Measurements from ENCODE around the gene DOCK9. TPM values are rescaled to one million over a fixed set of nuclear protein-coding genes. Genes with fewer than 3 reads are reported as not detected.

DOCK9 gene
- total and polyA plus RNA-seq, 2 donors (not counting 1 experiment from before 2014, with no cell fraction given), result 18.2 TPM

GRCh38 chr13:98965325-98965724 is 12.5 kb downstream of the DOCK9 start:
- Histone ChIP-seq H4K20me1 (ENCODE audit: control insufficient read depth, extremely low read depth, insufficient read depth, low read length) (no peaks in the 10 kb centered on the region), H3K4me3 (replicated peaks in 1 of 4; ENCODE audit: control extremely low read depth in 1 of 4, insufficient read depth in 1 of 4, low read depth in 3 of 4, low read length in 4 of 4) (no peak overlapping the region), H3K9ac (ENCODE audit: insufficient read depth, low read length) (no peak overlapping the region), H3K36me3 (ENCODE audit: control insufficient read depth, insufficient read depth, low read length) (no peaks in the 10 kb centered on the region), H3K9me3 (ENCODE audit: control insufficient read depth, insufficient read depth, low read depth, low read length) (no peaks in the 10 kb centered on the region), H3K27me3 (ENCODE audit: control insufficient read depth, insufficient read depth, low read length) (no peaks in the 10 kb centered on the region), H3K4me1 (ENCODE audit: control insufficient read depth, extremely low read depth, insufficient read depth, low read length) (no peaks in the 10 kb centered on the region), H2AFZ (ENCODE audit: low read length) (no peak overlapping the region), H3K4me2 (ENCODE audit: extremely low read depth, insufficient read depth, low read length) (no peak overlapping the region), H3K79me2 (ENCODE audit: control insufficient read depth, insufficient read depth, low read length) (no peaks in the 10 kb centered on the region), H3K27ac (ENCODE audit: insufficient read depth, low read length) (no peak overlapping the region)
- DNase-seq (ENCODE audit: low read depth in 2 of 2), result no peak
- no peak for TF ChIP-seq EZH2 (IDR thresholded peaks at IDR 0.05; ENCODE audit: low read length, missing control alignments)
- no peak for TF ChIP-seq CTCF (conservative IDR thresholded peaks at IDR 0.05 in 1 of 2, IDR thresholded peaks at IDR 0.05 in 1 of 2; ENCODE audit: low read depth in 1 of 2, low read length in 2 of 2)

- Histone ChIP-seq H3K79me2 (ENCODE audit: control insufficient read depth, insufficient read depth, low read length) (no peaks in the 10 kb centered on the region), H3K36me3 (ENCODE audit: control insufficient read depth, insufficient read depth, low read length) (no peaks in the 10 kb centered on the region), H3K4me2 (ENCODE audit: extremely low read depth, insufficient read depth, low read length) (no peak overlapping the region), H3K4me1 (ENCODE audit: control insufficient read depth, extremely low read depth, insufficient read depth, low read length) (no peaks in the 10 kb centered on the region), H3K27me3 (ENCODE audit: control insufficient read depth, insufficient read depth, low read length) (no peaks in the 10 kb centered on the region), H3K4me3 (replicated peaks in 1 of 4; ENCODE audit: control extremely low read depth in 1 of 4, insufficient read depth in 1 of 4, low read depth in 3 of 4, low read length in 4 of 4) (no peak overlapping the region), H2AFZ (ENCODE audit: low read length) (no peak overlapping the region), H3K9ac (ENCODE audit: insufficient read depth, low read length) (no peak overlapping the region), H3K9me3 (ENCODE audit: control insufficient read depth, insufficient read depth, low read depth, low read length) (no peaks in the 10 kb centered on the region), H3K27ac (ENCODE audit: insufficient read depth, low read length) (no peak overlapping the region), H4K20me1 (ENCODE audit: control insufficient read depth, extremely low read depth, insufficient read depth, low read length) (no peaks in the 10 kb centered on the region)
- TF ChIP-seq EZH2 (IDR thresholded peaks at IDR 0.05; ENCODE audit: low read length, missing control alignments) (no peak), CTCF (conservative IDR thresholded peaks at IDR 0.05 in 1 of 2, IDR thresholded peaks at IDR 0.05 in 1 of 2; ENCODE audit: low read depth in 1 of 2, low read length in 2 of 2) (no peak)
- DNase-seq (ENCODE audit: low read depth in 2 of 2), result no peak
Observed at GRCh38 chr13:98963917-98964316, 13.9 kb downstream of the DOCK9 start.

- no peak for DNase-seq (ENCODE audit: low read depth in 2 of 2)
- H3K36me3 ChIP-seq (ENCODE audit: control insufficient read depth, insufficient read depth, low read length), result no peaks in the 10 kb centered on the region
- no peak overlapping the region for H3K4me3 ChIP-seq (replicated peaks in 1 of 4; ENCODE audit: control extremely low read depth in 1 of 4, insufficient read depth in 1 of 4, low read depth in 3 of 4, low read length in 4 of 4)
- H3K9me3 ChIP-seq (ENCODE audit: control insufficient read depth, insufficient read depth, low read depth, low read length), result no peaks in the 10 kb centered on the region
- H2AFZ ChIP-seq (ENCODE audit: low read length), result no peak overlapping the region
- H4K20me1 ChIP-seq (ENCODE audit: control insufficient read depth, extremely low read depth, insufficient read depth, low read length), result no peaks in the 10 kb centered on the region
- H3K4me1 ChIP-seq (ENCODE audit: control insufficient read depth, extremely low read depth, insufficient read depth, low read length), result no peaks in the 10 kb centered on the region
- H3K79me2 ChIP-seq (ENCODE audit: control insufficient read depth, insufficient read depth, low read length), result no peaks in the 10 kb centered on the region
- no peak overlapping the region for H3K4me2 ChIP-seq (ENCODE audit: extremely low read depth, insufficient read depth, low read length)
- no peaks in the 10 kb centered on the region for H3K27me3 ChIP-seq (ENCODE audit: control insufficient read depth, insufficient read depth, low read length)
- TF ChIP-seq CTCF (conservative IDR thresholded peaks at IDR 0.05 in 1 of 2, IDR thresholded peaks at IDR 0.05 in 1 of 2; ENCODE audit: low read depth in 1 of 2, low read length in 2 of 2) (no peak), EZH2 (IDR thresholded peaks at IDR 0.05; ENCODE audit: low read length, missing control alignments) (no peak)
- no peak overlapping the region for H3K27ac ChIP-seq (ENCODE audit: insufficient read depth, low read length)
- no peak overlapping the region for H3K9ac ChIP-seq (ENCODE audit: insufficient read depth, low read length)
Observed at GRCh38 chr13:98962901-98963590, 14.8 kb downstream of the DOCK9 start.
